NCI-H345 treated with DMSO at 0.1 percent for 48 hours (cell line): Measurements from ENCODE around the gene PLEKHH2.
A peak's percentile ranks its signal among the peaks of the same experiment; 100 is the strongest.
"Not testable (repeated sequence)": the region's sequence is repeated elsewhere in the genome, so short reads cannot be mapped to it uniquely, and the experiment has no call there.

Experiments
- DNase-seq: peaks from one replicate; lab custom pipeline; 2025; ENCODE audit not compliant: unreplicated experiment; lab: John Stamatoyannopoulos, UW

The PLEKHH2 gene

GRCh38 chr2:43637030-43637803 is at the start of gene PLEKHH2:
PLEKHH2 (plus strand) TSS chr2:43637260; CDS start chr2:43644674, 7,414 bp downstream.
- DNase-seq, result peak; percentile 81

- no peak for DNase-seq
These were observed 44.6 kb upstream of the PLEKHH2 start for GRCh38 chr2:43592443-43592842.

- DNase-seq, result peak; percentile 4
These were observed 43.8 kb upstream of the PLEKHH2 start for GRCh38 chr2:43593254-43593653.

- DNase-seq, result no peak
These were observed 42.2 kb upstream of the PLEKHH2 start for GRCh38 chr2:43594875-43595274.

- DNase-seq, result peak; percentile 94
These were observed 41.3 kb upstream of the PLEKHH2 start, which contains the start of gene THADA for GRCh38 chr2:43595603-43596412. THADA (minus strand) TSS chr2:43596038; CDS start chr2:43592392, 3,646 bp downstream.

- not testable (repeated sequence) for DNase-seq
These were observed 36.5 kb upstream of the PLEKHH2 start for GRCh38 chr2:43600596-43600995.

- DNase-seq, result no peak
These were observed 32.4 kb upstream of the PLEKHH2 start for GRCh38 chr2:43604674-43605073.

GRCh38 chr2:43605079-43605655 is 31.9 kb upstream of the PLEKHH2 start:
- DNase-seq, result peak; percentile 23

GRCh38 chr2:43605851-43606250 is 31.2 kb upstream of the PLEKHH2 start:
- DNase-seq, result no peak

GRCh38 chr2:43609290-43609918 is 27.7 kb upstream of the PLEKHH2 start:
- peak; percentile 39 for DNase-seq

GRCh38 chr2:43610361-43610760 is 26.7 kb upstream of the PLEKHH2 start:
- no peak for DNase-seq

- peak; percentile 64 for DNase-seq
These were observed 24.8 kb upstream of the PLEKHH2 start for GRCh38 chr2:43611987-43612894.

GRCh38 chr2:43612944-43613343 is 24.1 kb upstream of the PLEKHH2 start:
- DNase-seq, result no peak

- DNase-seq, result no peak
These were observed 19.9 kb upstream of the PLEKHH2 start for GRCh38 chr2:43616967-43617680.

- DNase-seq, result no peak
These were observed 17.5 kb upstream of the PLEKHH2 start for GRCh38 chr2:43619511-43619910.

- DNase-seq, result no peak
These were observed 14.1 kb upstream of the PLEKHH2 start for GRCh38 chr2:43622931-43623451.

- DNase-seq, result no peak
These were observed 5.3 kb upstream of the PLEKHH2 start for GRCh38 chr2:43631618-43632317.

- DNase-seq, result peak; percentile 89
These were observed 2.3 kb upstream of the PLEKHH2 start for GRCh38 chr2:43634604-43635306.
